GM21529 (cell line): ENCODE data around the gene PMVK.
A peak's percentile ranks its signal among the peaks of the same experiment; 100 is the strongest.

Experiments used
- ATAC-seq: cut with Tn5 transposase; IDR thresholded peaks from one replicate; pipeline ENCODE4 v1.9.1; 2021; ENCODE audit not compliant: unreplicated experiment

Gene PMVK

DNA sequence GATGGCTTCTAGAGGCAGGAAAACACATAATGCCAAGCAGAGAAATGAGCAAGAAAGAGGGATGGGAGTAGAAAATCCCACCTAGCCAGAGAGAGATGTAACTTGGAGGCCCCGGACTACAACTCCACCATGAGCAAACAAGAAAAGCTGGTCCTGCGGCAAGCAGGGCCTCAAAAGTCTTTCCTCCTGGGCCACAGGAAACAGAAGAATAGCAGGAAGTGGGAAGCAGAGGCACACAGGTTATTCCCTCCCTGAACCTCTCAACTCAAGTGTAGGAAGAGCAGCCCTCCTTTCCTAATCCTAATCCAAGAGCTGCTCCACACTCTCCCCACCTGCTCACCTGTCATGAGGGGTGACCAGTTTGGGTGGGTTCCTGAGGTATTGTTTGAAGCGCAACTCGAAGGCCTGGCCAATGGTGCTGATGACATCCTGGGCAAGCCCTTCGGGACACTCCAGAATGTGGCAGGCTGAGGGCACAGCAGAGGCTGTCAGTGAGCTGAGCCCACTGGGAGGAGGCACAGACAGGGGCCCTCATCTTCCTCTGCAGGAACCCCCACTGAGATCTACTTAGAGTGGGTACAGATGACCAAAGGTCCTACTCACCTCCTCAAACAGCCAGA, 30.9 kb upstream of the PMVK start:
- no peak for ATAC-seq

DNA sequence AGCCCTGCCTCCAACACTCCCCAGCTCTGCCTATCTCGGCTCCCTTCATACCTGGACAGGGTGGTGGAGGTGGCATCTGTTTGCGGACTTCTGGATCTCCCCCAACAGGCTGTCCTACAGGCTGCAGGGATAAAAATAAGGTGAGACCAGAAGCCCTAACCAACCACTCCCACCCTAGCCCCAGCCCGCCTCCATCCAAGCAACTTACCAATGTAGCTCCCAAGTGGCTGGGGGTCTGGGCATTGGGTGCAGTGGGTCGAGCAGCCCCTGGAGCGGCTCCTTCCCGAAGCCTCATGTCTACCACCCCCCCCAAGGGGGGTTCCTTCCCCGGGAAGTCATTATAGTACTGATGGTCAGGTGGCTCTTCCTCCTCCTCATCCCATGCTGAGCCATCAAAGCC, 29.6 kb upstream of the PMVK start:
- ATAC-seq, result no peak

- no peak for ATAC-seq
These were observed 27.8 kb upstream of the PMVK start for GRCh38 chr1:154964359-154964758.

DNA sequence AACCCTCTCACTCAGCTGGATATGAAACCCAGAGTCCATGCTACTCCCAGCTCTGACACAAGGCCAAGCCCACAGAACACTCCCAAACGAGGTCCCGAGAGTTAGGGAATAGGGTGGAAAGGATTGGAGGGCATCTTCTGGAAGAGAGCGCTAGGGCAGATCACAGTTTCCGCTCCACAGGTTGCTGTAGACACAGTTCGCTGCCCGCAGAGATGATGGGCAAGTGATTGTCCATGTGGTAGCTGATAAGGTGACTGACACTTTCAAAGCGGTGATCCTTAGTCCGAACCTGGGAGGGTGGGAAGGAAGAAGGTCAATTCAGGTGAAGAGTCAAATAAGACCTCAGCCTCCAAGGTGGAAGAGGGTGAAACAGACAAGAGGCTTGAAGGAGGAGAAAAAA, 27.1 kb upstream of the PMVK start:
- no peak for ATAC-seq

- ATAC-seq, result no peak
These were observed 26.3 kb upstream of the PMVK start for GRCh38 chr1:154962795-154963330.

DNA sequence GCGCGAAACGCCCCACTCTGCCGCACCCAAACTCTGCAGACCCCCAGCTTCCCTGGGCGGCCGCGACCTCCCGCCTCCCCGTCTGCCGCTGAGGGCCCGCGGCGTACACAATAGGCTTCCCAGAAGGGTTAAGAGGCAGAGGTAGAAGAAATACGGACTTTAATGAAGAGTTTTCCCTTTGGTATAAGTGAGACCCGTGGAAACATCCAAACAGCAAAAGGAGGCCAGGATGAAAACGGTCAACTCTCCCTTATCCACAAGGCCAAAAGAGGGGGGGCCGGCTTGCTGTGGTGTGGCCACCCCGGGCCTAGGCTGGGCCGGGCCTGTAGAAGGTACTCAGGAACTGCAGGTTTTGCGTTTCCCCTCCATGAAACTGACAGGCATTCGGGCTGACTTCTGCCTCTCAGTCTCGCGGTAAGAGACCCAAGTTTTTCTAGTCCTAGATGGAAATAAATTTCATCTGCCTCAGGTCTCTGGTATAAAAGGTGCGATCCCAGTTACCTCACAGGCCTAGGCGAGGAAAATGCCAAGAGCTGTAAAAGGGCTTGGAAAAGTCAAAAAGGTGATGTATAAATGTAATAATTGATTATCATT, 25.7 kb upstream of the PMVK start:
- no peak for ATAC-seq

DNA sequence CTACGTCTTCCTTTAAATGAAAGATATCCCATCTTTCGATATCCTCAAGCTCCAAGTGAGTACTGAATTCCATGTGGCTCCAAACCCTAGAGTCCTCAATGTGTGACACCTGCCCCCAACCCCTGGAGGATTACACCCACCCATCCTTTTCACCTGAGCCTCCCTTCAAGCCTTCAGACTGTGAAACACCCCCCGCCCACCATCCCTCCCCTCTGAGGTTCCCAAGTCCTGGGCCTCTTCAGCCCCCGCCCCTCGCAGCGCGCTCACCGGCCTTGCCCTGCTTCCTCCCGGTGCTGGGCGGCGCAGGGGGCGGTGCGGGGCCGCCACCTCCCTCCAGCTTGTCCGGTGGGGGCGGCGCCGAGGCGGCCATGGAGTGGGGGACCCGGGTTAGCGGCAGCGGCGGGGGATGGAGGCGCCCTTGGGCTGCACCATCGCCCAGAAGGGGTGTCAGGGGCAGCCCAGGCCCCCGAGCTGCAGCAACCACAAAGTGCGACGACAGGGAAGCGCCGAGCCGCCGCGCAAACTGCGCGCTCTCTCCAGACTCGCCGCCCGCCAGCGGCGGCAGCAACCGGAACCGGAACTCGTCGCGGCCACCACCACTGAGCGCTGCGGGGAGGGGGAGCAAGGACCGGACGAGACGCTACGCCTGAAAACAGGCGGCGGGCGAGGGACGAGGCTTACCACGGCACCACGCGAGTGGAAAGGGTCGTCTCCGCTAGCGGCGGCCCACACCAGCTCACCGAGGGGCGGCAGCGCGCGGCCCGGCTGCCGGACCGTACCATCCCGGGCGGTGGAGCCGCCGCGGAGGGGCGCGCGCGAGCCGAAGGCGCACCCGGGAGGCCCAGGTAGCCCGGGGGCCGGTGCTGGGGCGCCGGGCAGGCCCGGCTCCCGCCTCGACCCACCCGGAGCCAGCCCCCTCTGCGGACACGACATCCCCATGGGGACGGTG, 25.0 kb upstream of the PMVK start, which contains the start of gene PYGO2:
Gene PYGO2 (minus strand): TSS at position 576 of the 949 bp plus-strand sequence. CDS start 206 bp downstream, at position 370.
- ATAC-seq, result peak; percentile 74

DNA sequence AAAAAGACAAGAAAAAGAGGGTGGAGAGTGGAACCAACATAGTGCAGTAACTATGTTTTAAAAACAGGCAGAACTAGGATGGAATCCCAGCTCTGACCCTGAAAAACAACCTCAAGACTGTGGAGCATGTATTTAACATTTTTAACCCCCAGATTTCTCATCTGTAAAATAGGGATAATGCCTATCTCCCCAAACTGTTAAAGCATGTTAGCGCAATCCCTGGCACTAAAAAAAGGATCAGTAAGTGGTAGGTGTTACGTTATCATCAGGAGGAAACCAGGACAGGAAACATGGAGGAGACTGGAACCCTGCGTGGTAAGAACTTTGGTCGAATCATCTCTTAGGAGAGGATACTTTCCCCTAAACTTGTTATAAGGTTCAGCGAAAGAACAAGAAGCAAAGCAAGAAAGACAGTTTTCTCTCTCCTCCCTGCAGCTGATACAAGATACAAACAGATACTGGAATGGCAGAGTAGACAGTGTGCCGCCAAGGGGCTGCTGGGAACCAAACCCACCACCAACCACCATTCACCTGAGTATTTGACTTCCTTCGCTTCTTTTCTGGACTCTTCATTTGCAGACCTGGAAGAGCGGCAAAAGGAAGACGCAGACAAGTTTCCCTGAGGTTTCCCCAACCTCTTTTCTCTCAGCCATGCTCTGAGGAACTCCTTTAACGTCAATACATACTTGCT, 24.1 kb upstream of the PMVK start:
- ATAC-seq, result no peak

DNA sequence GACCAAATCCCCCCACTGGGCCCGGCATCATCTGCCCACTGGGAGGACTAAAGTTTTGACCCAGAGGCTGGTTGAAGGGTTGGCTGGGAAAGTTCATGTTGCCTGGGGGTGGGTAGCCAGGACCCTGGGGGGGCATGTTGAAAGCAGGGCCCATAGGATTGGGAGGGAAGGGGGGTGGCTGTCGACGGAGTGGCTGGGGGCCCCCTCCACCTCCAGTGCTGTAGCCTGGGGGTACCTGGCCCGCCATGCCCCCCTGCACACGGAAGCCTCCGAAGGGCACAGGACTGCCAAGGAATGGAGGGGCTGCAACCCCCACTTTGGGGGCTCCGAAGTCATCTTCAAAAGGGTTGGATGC, 22.9 kb upstream of the PMVK start:
- no peak for ATAC-seq

- ATAC-seq, result no peak
These were observed 22.3 kb upstream of the PMVK start for GRCh38 chr1:154958681-154959425.

GRCh38 chr1:154958036-154958435, 21.5 kb upstream of the PMVK start:
- ATAC-seq, result no peak

DNA sequence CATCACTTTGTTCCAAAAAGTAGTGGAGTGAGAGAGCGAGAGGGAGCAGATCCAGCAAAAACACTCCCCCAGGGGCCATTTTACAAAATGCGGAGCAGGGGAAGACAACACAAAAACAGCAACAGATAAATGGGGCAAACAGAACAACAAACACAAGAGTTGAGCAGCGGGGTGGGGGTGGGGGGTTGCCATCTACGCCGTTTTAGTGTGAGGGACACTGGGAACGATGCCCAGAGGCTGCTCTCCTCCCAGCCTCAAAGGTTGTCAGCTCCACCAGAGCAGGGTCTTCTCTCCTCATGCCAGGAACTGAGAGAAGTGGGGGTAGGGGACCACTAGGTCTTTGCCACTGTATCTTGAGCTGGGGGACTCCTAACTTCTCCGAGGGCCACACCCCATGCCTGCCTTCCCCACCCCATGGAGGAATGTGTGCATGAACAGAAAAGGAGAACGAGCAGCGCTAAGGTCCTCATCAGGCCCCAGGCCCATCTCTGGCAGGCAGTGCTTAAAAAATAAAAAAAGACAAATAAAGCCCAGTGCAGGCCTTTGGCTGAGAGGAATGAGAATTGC, 20.7 kb upstream of the PMVK start:
- ATAC-seq, result no peak

- no peak for ATAC-seq
These were observed 20.0 kb upstream of the PMVK start for GRCh38 chr1:154956544-154956941.

DNA sequence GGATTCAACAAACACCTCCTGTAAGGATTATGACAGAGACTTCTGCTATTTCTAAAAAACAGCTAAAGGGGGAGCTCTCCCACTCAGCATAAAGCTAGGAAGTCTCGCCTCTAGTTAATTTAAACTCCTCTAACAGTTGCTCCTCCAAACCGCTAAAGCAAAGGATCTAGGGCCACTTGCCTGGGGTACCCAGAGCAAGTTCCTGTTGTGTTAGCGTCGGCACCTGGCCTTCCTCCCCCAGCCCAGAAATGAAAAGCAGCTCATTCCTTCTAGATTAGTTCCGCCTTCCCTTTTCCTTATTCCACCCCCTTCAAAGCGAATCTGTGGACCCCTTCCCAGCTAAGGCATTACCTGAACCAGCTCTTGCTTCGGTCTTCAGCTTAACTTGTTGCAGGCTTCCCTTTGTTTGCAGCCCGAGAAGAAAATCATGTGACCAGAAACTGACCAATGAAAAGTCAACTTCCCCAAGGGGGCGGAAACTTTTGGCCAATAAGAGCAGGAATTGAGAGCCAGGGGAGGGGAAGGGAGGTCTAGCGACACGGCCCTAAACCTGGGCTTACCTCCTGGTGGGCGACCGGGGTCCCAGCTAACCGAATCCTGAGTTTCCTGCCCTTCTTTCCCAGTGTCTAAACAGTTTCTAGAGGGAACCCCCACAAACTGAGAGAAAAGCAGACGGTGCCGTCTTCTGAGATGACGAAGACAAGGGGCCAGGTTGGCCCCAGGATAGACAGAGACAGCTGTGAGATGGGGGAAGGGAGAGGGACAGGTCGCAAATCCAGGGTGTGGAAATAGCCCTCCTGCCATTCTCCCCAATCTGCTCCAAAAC, 19.4 kb upstream of the PMVK start, which contains the start of gene PBXIP1:
Gene PBXIP1 (minus strand): TSS at position 382 of the 826 bp plus-strand sequence. CDS start 2,378 bp downstream, outside the sequence.
- peak; percentile 68 for ATAC-seq

DNA sequence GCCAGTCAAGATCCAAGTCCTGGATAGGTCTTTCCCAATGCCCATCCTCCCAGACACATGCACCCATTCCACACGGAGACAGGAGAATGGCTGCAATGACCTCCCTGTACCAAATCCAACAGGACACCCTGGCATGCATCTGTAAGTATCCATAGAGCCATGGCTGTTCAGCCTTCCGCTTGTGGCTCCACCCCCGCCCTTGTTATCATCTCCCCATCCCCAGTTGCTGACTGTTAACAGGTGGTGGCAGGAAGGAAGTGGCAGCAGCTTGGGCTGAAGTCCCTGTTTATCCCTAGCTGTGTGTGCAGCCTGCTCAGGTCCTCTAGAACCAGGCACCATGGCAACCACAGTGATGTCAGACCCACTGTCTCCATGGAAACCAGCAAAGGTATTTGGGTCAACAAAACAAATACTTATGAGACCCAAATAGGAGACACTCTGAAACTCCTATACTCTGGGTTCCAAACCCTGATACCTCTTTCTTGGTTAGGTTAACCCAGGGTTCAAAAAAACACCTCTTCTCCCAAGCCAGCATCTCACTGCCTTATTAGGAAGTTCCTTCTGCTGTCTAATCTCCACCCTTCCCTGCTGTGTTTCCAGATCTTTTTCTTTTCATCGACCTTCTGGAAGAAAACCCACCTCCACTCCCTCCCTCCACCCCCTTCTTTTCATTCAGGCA, 18.7 kb upstream of the PMVK start:
- ATAC-seq, result peak; percentile 66

GRCh38 chr1:154954541-154954940, 18.0 kb upstream of the PMVK start:
- no peak for ATAC-seq

DNA sequence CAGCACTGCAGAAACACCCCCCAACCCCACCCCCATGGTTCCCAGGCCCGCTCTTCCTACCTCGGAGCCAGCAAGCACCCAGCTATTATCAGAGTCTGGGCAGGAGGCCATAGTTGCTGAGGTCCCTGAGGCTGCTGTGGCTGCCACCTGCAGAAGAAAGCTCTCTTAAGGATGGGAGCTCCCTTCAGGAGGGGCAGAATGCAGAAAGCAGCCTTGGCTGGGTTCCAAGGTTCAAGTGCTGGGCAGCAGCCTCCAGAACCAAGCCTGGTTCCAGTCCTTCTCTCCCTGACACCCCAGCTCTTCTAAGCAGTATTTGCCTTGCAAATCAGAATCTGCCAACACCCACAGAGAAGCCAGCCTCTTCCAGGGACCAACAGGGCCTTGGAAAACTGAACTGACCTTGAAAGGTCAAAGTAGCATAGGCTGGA, 17.1 kb upstream of the PMVK start:
- no peak for ATAC-seq

GRCh38 chr1:154952664-154953063, 16.1 kb upstream of the PMVK start:
- ATAC-seq, result no peak
